Effector memory CD4-positive, alpha-beta T cell (primary cell): ENCODE measurements around the gene SUPT3H.

ENCODE experiments used
- DNase-seq, 3 donors: peaks; one replicate each; pipeline ENCODE4 v3.0.0-alpha.2; 2020
- H3K27ac ChIP-seq: 2 replicates; pipeline ENCODE4 v1.7.0; 2013; ENCODE audit warnings: mild to moderate bottlenecking, low read length, moderate library complexity; ENCODE audit not compliant: insufficient read depth, poor library complexity, severe bottlenecking
- H3K27me3 ChIP-seq: replicated peaks from 2 replicates; pipeline ENCODE4 v1.7.0; 2013; ENCODE audit warnings: mild to moderate bottlenecking, low read length; ENCODE audit not compliant: insufficient read depth, control insufficient read depth, poor library complexity, severe bottlenecking
- H3K36me3 ChIP-seq: 2 replicates; pipeline ENCODE4 v1.7.0; 2013; ENCODE audit warnings: mild to moderate bottlenecking, low read length, moderate library complexity; ENCODE audit not compliant: control insufficient read depth, insufficient read depth
- H3K4me1 ChIP-seq: 2 replicates; pipeline ENCODE4 v1.7.0; 2013; ENCODE audit warnings: low read length, mild to moderate bottlenecking; ENCODE audit not compliant: control insufficient read depth, insufficient read depth, poor library complexity, severe bottlenecking
- H3K4me3 ChIP-seq: 2 replicates; pipeline ENCODE4 v1.7.0; 2013; ENCODE audit warnings: low read length, low read depth, mild to moderate bottlenecking; ENCODE audit not compliant: insufficient read depth, poor library complexity, severe bottlenecking
- H3K9me3 ChIP-seq: 2 replicates; pipeline ENCODE4 v1.7.0; 2013; ENCODE audit warnings: mild to moderate bottlenecking, low read length, moderate library complexity; ENCODE audit not compliant: control insufficient read depth

SUPT3H gene

GRCh38 chr6:44811456-44811855 is 566.3 kb downstream of the SUPT3H start:
- DNase-seq, result no peak
- Histone ChIP-seq H3K36me3 (no peaks in the 10 kb centered on the region), H3K27me3 (no peaks in the 10 kb centered on the region), H3K4me3 (no peak overlapping the region), H3K9me3 (no peaks in the 10 kb centered on the region), H3K4me1 (peaks cover 3% of the 10 kb centered on the region), H3K27ac (no peak overlapping the region)

GRCh38 chr6:44809258-44809657 is 568.5 kb downstream of the SUPT3H start:
- H3K9me3 ChIP-seq, result no peaks in the 10 kb centered on the region
- H3K27me3 ChIP-seq, result no peaks in the 10 kb centered on the region
- H3K36me3 ChIP-seq, result no peaks in the 10 kb centered on the region
- H3K4me1 ChIP-seq, result peaks cover 3% of the 10 kb centered on the region
- no peak overlapping the region for H3K4me3 ChIP-seq
- no peak overlapping the region for H3K27ac ChIP-seq
- no peak for DNase-seq

- no peak overlapping the region for H3K27ac ChIP-seq
- H3K4me3 ChIP-seq, result no peak overlapping the region
- H3K27me3 ChIP-seq, result no peaks in the 10 kb centered on the region
- peaks cover 3% of the 10 kb centered on the region for H3K4me1 ChIP-seq
- no peak for DNase-seq
- H3K9me3 ChIP-seq, result no peaks in the 10 kb centered on the region
- H3K36me3 ChIP-seq, result no peaks in the 10 kb centered on the region
These were observed 569.6 kb downstream of the SUPT3H start for GRCh38 chr6:44808148-44808547.

- no peak for DNase-seq
- no peaks in the 10 kb centered on the region for H3K27me3 ChIP-seq
- H3K36me3 ChIP-seq, result no peaks in the 10 kb centered on the region
- no peak overlapping the region for H3K27ac ChIP-seq
- H3K9me3 ChIP-seq, result no peaks in the 10 kb centered on the region
- H3K4me1 ChIP-seq, result peaks cover 3% of the 10 kb centered on the region
- H3K4me3 ChIP-seq, result no peak overlapping the region
These were observed 571.1 kb downstream of the SUPT3H start for GRCh38 chr6:44806656-44807055.

GRCh38 chr6:44805238-44805846 is 572.4 kb downstream of the SUPT3H start:
- Histone ChIP-seq H3K9me3 (no peaks in the 10 kb centered on the region), H3K27ac (no peak overlapping the region), H3K27me3 (no peaks in the 10 kb centered on the region), H3K36me3 (no peaks in the 10 kb centered on the region), H3K4me1 (peaks cover 3% of the 10 kb centered on the region), H3K4me3 (no peak overlapping the region)
- no peak for DNase-seq

GRCh38 chr6:44804546-44805159 is 573.1 kb downstream of the SUPT3H start:
- H3K36me3 ChIP-seq, result no peaks in the 10 kb centered on the region
- no peak overlapping the region for H3K27ac ChIP-seq
- no peak for DNase-seq
- no peaks in the 10 kb centered on the region for H3K9me3 ChIP-seq
- H3K27me3 ChIP-seq, result no peaks in the 10 kb centered on the region
- H3K4me1 ChIP-seq, result peaks cover 3% of the 10 kb centered on the region
- H3K4me3 ChIP-seq, result no peak overlapping the region

GRCh38 chr6:44804016-44804415 is 573.7 kb downstream of the SUPT3H start:
- H3K9me3 ChIP-seq, result no peaks in the 10 kb centered on the region
- H3K27me3 ChIP-seq, result no peaks in the 10 kb centered on the region
- H3K4me1 ChIP-seq, result peaks cover under 1% of the 10 kb centered on the region
- DNase-seq, result no peak
- no peak overlapping the region for H3K4me3 ChIP-seq
- H3K27ac ChIP-seq, result no peak overlapping the region
- H3K36me3 ChIP-seq, result no peaks in the 10 kb centered on the region

GRCh38 chr6:44800784-44801592 is 576.7 kb downstream of the SUPT3H start:
- Histone ChIP-seq H3K4me3 (no peak overlapping the region), H3K4me1 (no peaks in the 10 kb centered on the region), H3K9me3 (no peaks in the 10 kb centered on the region), H3K27me3 (no peaks in the 10 kb centered on the region), H3K27ac (no peak overlapping the region), H3K36me3 (no peaks in the 10 kb centered on the region)
- no peak for DNase-seq

- no peaks in the 10 kb centered on the region for H3K4me1 ChIP-seq
- no peaks in the 10 kb centered on the region for H3K9me3 ChIP-seq
- H3K27me3 ChIP-seq, result no peaks in the 10 kb centered on the region
- H3K27ac ChIP-seq, result no peak overlapping the region
- no peak overlapping the region for H3K4me3 ChIP-seq
- no peaks in the 10 kb centered on the region for H3K36me3 ChIP-seq
- DNase-seq, result no peak
These were observed 577.5 kb downstream of the SUPT3H start for GRCh38 chr6:44800171-44800783.

GRCh38 chr6:44797746-44798145 is 580.0 kb downstream of the SUPT3H start:
- H3K27me3 ChIP-seq, result no peaks in the 10 kb centered on the region
- no peak overlapping the region for H3K27ac ChIP-seq
- DNase-seq, result no peak
- no peaks in the 10 kb centered on the region for H3K9me3 ChIP-seq
- H3K4me1 ChIP-seq, result no peaks in the 10 kb centered on the region
- no peaks in the 10 kb centered on the region for H3K36me3 ChIP-seq
- H3K4me3 ChIP-seq, result no peak overlapping the region
